Daoy (cell line): ENCODE results near the gene MOBP. TPM values are rescaled to one million over a fixed set of nuclear protein-coding genes. Genes with fewer than 3 reads are reported as not detected.
A peak's percentile ranks its signal among the peaks of the same experiment; 100 is the strongest.
"Not testable (repeated sequence)": the region's sequence is repeated elsewhere in the genome, so short reads cannot be mapped to it uniquely, and the experiment has no call there.

Experiments
- DNase-seq: peaks from one replicate; pipeline ENCODE4 v3.0.0-alpha.2; 2015; ENCODE audit warnings: low read depth
- total RNA-seq: library from RNA; depleted of rRNA; stranded (reverse); fragments of >200 nt; shearing (Covaris generic); gene quantifications from 2 replicates; pipeline ENCODE4 v1.2.3, GENCODE V29; 2014; rRNA removed

Gene MOBP, protein sequence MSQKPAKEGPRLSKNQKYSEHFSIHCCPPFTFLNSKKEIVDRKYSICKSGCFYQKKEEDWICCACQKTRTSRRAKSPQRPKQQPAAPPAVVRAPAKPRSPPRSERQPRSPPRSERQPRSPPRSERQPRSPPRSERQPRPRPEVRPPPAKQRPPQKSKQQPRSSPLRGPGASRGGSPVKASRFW
- total RNA-seq = not detected in 2 replicates

- DNase-seq = no peak
Observed at GRCh38 chr3:39467394-39468107, at the start of gene MOBP. TSS of gene MOBP (plus strand) at chr3:39467680. CDS start at chr3:39502070, 34,390 bp downstream.

GRCh38 chr3:39418556-39419225 is 48.8 kb upstream of the MOBP start:
- not testable (repeated sequence) for DNase-seq

DNA sequence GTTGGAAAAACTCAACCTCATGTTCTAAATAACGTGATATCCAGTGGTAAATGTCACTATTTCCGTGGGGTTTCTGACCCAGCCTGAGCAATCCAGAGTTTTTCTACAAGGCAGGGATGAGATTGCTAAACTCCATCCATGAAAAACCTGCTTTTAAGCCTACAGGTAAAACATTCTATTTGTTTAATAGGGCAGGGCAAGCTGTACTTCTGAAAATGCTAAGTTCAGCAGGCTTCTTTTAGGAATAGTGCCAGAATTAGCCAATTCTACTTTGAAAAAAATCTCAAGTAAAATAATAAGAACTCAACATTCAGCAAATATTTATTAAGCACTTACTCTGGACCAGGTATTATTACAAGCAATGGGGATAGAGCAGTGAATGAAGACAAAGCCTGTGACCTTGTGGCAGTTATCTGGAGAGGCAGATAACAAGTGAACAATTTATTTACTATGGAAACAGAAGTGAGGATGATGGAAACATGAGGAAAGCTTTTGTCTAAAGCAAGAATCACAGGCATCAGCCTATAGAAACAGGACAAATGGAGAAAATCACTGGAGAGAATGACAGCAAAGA is 47.7 kb upstream of the MOBP start:
- DNase-seq = no peak

GRCh38 chr3:39420543-39420942 is 46.9 kb upstream of the MOBP start:
- DNase-seq = no peak

DNA sequence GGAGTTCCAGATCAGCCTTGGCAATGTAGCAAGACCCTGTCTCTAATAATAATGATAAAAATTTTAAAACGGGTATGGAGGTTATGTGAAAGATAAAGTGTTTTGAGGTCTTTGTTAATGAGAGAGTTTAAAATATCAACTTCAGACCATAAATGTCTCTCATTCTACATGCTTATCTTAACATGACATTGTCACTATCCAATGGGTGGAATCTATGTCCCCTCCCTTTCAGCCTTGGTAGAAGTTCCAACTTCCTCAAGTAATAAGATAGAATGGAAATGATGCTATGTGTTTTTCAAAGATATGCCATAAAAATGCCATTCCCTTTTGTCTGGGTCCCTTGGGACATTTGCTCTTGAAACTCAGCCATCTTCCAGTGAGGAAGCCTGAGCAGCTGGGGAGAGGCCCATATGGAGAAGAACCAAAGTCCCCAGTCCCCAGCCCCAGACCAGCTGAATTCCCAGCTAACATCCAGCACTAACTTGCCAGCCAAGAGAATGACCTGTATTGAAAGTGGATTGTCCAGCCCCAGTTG is 44.0 kb upstream of the MOBP start:
- DNase-seq = no peak

DNA sequence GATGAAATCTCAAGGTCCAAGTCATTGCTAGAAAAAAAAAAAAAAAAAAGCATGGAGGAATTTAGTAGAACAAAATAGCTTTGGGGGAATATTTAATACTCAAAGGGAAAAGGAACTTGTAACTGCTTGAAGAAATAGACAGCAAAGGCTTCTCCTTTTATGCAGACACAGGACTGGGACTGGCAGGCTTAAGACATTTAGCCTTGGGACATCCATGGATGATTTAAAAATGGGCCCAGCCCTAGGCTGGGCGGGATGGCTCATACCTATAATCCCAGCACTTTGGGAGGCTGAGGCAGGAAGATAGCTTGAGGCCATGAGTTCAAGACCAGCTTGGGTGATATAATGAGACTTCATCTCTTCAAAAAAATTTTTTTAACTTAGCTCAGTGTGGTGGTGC is 41.2 kb upstream of the MOBP start:
- DNase-seq = no peak

- DNase-seq = no peak
Observed at GRCh38 chr3:39427506-39427905, 40.0 kb upstream of the MOBP start.

- no peak for DNase-seq
Observed at GRCh38 chr3:39428745-39429201, 38.7 kb upstream of the MOBP start.

GRCh38 chr3:39429466-39429865 is 38.0 kb upstream of the MOBP start:
- no peak for DNase-seq

DNA sequence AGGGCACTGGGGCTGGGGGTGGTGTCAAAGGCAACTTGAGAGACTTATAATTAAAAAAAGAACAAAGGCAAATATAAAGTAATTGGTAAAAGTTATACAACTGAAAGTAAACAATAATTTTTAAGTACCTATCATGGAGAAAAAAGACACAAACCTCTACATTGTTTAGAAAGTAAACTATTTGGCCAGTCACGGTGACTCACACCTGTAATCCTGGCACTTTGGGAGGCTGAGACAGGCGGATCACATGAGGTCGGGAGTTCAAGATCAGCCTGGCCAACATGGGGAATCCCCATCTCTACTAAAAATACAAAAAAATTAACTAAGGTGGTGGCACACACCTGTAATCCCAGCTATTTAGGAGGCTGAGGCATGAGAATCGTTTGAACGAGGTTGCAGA is 35.1 kb upstream of the MOBP start:
- DNase-seq = no peak

DNA sequence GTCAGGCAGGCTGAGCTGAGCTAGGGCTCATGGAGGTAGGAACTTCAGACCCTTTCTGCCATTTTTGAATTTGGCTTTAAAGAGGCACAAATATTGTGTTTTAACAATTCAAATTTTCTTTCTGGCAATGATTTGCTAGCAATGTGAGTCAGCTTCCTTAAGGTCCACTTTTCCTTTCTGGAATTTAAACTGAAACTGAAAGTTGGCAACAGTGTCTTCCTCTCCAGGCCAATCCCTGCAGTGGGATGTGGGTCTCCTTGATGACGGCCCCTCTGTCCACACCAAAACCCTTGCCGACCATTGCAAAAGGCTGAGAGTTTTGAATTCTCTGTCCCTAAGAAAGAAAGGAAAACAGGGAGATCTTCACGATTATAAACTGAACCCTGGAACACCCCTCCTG is 33.8 kb upstream of the MOBP start:
- DNase-seq = peak; percentile 43

DNA sequence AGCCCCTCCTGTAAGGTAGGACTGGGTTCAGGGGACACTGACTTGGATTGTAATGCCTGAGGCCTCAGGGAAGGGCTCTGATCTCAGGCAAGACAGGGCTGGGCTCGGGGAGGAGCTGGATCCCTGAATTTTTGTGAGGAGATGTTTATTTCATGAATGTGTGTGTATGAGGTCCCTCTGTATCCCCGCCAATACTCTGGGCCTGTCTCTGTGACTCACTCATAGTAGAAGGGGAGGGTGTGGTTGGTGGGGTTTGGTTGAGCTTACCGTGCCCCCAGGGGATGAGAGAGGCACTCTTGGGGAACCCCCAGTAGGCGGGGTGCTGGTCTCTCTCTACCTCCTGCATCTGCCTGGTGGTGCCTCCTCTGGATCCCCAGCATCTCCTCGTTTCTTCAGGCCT is 32.9 kb upstream of the MOBP start:
- DNase-seq = peak; percentile 54

- no peak for DNase-seq
Observed at GRCh38 chr3:39435006-39435748, 32.3 kb upstream of the MOBP start.

DNA sequence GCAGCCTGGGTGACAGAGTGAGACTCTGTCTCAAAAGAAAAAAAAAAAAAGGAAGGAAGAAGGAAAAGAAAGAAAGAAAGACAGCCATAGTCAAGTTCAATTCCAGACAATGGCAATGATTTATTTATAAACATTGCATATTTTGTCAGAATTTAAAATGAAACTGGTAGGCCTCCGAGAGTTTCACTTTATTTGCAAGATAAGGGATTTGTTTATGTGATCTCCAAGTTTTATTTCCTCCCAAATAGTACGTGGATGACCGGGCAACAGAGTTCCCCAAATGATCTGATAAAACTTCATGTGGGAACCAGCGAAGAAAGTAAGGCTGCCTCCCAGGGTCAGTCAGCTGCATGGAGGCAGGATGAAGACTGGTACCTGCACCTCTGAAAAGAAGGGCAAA is 28.6 kb upstream of the MOBP start:
- no peak for DNase-seq

- DNase-seq = no peak
Observed at GRCh38 chr3:39440316-39440715, 27.2 kb upstream of the MOBP start.

DNA sequence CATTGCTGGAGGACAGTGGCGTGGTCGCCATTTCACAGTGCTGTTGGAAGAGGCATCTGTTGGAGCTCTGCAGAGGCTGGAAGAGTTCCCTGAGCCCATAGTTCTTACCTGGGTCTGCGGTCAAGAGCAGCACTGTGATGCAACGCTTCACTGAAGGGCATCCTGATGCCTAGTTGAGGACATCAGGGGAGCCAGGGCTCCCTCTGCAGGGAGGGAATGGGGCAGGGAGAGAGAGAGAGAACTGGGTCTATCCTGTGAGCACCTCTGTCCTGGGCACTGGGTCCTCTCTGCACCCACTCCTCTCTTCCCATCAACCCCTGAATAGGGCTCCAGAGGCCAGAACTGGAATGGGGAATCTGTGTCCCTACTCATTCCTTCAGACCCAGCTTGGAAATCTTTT is 23.9 kb upstream of the MOBP start:
- DNase-seq = no peak

GRCh38 chr3:39445927-39446326 is 21.6 kb upstream of the MOBP start:
- no peak for DNase-seq

DNA sequence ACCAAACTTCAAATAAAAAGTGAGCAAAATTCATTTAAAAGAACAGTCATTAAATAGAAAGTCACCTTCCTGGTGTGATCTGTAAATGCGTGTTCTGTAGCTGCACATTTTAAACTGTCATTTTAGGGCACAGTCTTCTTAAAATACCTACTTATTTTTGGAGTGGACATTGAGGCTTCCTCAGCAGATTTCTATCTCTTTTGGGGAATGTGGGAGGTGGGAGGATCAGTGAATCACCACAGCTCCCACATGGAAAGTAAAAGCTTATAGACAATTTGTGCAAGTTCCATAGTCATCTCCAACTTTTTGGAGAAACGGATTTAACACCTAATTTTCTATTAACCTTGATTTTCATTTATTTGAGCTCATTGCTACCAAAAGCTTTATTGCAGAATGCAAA is 21.0 kb upstream of the MOBP start:
- DNase-seq = no peak

GRCh38 chr3:39447637-39448483 is 19.6 kb upstream of the MOBP start:
- DNase-seq = peak; percentile 69

DNA sequence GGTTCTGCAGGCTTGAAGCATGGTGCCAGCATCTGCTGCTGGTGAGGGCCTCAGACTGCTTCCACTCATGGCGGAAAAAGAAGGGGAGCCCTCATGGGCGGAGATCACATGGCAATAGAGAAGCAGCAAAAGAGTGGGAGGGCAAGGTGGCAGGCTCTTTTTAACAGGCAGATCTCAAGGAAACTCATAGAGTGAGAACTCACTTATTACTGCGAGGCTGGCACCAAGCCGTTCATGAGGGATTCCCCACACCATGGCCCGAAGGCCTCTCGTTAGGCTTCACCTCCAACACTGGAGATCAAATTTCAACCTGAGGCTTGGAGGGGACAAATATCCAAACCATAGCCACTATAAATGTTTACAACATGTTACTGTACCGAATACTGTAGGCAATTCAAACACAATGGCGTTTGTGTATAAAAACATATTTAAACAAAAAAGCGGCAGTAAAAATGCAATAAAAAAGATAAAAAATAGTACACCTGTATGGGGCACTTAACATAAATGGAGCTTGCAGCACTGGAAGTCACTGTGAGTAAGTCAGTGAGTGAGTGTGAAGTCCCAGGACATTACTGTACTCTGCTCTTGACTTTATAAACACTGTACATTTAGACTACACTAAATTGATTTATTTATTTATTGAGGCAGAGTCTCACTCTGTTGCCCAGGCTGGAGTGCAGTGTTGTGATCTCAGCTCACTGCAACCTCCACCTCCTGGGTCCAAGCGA is 18.8 kb upstream of the MOBP start:
- DNase-seq = no peak
